GM12801 (cell line): Measurements from ENCODE around the gene SELENOS.

Source experiments
- CTCF ChIP-seq: IDR thresholded peaks from one replicate; pipeline ENCODE4 v1.5.1; 2011; ENCODE audit warnings: control low read depth; ENCODE audit not compliant: insufficient read length; ENCODE audit errors: extremely low read depth

Gene SELENOS

DNA sequence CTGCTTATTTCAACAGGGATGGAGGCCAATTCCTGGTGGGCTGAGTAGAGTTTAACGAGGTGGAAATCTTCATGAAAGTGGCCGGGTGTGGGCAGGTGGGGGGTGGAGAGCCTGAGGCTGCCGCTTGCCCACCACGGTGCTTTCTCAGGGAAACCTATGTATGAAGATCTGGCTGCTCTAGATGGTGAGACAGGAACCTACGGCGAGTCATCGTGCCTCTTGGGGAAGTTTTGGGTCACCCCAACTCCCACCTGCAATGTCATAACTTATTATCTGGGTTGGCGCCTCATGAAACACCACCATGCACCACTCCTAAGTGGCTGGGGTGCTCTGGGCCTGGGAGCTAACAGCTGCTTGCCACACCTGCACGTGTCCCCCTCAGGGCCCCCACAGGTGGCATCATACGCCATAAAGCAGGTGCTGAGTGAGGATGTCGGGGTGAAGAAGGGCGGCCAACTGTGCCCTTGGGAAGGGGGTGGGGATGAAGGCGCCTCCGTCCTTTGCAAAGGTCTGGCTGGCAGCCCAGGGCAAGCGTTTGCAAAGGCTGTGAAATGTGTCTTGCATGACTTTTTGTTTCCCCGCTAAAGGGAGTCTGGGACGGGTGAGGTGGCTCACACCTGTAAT is 45.7 kb upstream of the SELENOS start:
- no peak for TF ChIP-seq CTCF

DNA sequence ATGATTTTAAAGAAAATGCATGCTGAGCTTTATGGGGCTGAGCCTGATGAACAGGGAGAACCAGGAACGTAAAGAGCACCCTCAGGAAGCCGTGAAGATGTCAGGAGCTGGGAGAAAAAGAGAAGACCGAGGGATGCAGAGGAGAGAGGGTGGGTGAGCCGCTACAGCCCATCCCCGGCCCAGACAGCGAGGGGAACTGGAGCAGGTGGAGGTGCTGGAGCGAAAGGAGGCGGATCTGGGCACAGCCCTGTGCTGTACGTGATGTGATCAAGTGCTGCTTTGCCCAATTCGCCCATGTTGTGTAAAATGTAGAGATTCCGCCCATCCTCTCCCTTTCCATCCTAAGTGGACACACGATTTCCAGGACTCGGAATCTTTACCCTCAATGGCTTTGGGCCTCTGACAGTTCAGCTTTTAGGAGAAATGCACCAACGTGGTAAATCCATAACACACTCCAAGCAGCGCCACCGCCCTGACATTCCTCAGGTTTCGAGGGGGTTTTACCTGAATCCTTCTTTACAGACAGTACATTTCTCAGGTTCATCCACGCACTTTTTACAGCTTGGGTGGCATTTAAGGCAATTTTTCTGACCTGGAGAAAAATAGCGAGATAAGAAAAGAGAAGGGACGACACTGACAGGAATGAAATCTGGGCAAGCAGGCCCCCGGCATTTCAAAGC is 44.9 kb upstream of the SELENOS start:
- no peak for TF ChIP-seq CTCF

- no peak for TF ChIP-seq CTCF
Measured at GRCh38 chr15:101320501-101321052, 43.3 kb upstream of the SELENOS start.

DNA sequence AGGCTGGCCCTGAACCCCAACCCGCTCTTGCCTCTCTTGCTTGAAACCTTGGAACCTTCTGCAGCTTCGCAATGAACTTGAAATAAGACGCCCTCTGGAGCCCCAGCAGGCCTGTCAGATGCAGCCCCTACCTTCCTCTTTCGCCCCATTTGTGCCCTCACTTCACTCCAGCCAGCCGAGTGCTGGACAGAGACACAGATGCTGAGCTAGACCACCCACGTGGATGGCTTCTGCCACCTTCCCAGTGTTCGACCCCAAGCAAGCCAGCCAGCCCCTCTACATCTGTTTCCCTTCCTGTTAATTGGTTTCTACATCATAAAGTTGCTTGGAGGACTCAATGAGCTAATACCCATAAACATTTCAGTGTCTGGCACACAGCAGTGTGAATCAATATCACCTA is 41.6 kb upstream of the SELENOS start:
- no peak for TF ChIP-seq CTCF

DNA sequence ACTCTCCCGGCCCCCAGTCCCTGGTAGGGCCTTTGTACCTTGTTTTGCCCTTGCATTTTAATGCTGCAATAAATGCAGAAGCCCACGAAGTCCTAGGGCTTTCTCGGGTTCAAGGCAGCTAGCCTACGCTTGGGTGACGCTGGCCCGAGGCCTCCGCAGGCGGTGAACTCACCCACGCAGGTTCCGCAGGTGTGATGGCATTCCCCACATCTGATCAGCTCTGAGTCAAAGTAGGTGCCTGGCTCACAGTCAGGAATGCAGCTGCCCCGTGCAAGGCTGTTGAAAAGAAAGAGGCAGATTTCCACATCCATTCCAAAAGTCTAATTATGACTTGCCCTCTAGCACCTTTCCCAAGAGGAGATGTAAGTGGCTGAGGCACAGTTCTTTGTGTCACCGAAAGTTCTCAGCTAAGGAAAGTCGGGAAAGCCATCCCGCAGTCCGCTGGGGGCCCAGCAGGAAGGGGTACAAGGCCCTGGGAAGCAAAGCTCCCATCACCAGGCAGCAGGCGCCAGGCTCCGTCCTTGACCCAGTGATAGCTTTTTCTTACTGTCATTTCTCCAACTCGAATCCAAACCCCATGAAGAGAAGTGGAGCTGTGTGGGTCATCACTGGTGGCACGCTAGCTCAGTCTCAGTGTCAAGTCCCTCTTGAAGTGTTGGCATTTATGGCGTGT is 41.0 kb upstream of the SELENOS start:
- TF ChIP-seq CTCF, result no peak

DNA sequence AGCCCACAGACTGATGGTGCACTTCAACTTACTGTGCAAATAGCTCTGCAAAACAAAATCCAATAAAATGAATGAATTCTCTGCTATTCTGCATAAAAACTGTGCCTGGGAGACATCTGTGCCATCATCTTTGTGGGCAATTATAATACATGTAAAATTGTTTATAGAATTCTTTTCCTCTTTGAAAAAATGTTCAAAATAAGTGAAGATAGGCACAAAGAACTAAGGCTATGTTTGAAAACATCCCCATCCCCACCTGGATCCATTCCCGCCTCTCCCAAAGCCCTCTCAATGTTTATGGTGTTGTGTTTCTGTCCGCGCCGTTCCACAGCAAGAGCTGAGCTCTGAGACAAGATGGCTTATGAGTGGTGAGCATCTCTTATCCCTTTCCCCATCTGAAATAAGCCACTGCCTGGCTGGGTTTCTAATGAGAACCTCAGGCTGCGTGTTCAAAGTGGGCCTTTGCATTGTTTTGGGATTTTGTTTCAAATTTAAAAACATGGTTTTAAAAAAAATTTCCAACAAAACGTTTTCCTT is 40.1 kb upstream of the SELENOS start:
- TF ChIP-seq CTCF, result no peak

- no peak for TF ChIP-seq CTCF
Measured at GRCh38 chr15:101316529-101316928, 39.2 kb upstream of the SELENOS start.
